ENCODE results near the gene EPB41L5.

EPB41L5 gene

DNA sequence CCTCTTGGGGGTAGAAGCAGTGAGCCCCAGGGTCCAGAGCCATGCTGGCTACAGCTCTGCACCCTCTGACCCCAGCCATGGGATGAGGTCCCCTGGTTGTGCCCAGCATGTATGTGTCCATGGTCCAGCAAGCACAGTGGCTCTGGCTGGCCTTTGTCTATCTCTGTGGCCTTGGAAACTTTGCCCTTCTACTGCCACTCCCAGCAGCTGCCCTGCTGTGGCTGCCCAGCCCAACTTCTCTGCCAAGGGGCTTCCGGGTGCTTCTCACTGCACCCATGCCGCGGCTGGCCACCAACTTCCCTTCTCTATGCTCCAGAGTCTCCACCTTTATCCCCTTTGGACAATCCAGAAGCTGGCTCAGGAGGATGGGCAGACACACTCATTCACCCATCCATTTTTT lies 191.5 kb downstream of the EPB41L5 start:
- no peak for DNase-seq (ENCODE audit: low read depth in 2 of 2)
- TF ChIP-seq, protein P1, sequence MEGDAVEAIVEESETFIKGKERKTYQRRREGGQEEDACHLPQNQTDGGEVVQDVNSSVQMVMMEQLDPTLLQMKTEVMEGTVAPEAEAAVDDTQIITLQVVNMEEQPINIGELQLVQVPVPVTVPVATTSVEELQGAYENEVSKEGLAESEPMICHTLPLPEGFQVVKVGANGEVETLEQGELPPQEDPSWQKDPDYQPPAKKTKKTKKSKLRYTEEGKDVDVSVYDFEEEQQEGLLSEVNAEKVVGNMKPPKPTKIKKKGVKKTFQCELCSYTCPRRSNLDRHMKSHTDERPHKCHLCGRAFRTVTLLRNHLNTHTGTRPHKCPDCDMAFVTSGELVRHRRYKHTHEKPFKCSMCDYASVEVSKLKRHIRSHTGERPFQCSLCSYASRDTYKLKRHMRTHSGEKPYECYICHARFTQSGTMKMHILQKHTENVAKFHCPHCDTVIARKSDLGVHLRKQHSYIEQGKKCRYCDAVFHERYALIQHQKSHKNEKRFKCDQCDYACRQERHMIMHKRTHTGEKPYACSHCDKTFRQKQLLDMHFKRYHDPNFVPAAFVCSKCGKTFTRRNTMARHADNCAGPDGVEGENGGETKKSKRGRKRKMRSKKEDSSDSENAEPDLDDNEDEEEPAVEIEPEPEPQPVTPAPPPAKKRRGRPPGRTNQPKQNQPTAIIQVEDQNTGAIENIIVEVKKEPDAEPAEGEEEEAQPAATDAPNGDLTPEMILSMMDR (IDR thresholded peaks at IDR 0.05; ENCODE audit: low read depth, low read length), result no peak
- H3K4me3 ChIP-seq (replicated peaks in 1 of 2; ENCODE audit: low read depth in 2 of 2, low read length in 2 of 2), result no peak overlapping the region

DNA sequence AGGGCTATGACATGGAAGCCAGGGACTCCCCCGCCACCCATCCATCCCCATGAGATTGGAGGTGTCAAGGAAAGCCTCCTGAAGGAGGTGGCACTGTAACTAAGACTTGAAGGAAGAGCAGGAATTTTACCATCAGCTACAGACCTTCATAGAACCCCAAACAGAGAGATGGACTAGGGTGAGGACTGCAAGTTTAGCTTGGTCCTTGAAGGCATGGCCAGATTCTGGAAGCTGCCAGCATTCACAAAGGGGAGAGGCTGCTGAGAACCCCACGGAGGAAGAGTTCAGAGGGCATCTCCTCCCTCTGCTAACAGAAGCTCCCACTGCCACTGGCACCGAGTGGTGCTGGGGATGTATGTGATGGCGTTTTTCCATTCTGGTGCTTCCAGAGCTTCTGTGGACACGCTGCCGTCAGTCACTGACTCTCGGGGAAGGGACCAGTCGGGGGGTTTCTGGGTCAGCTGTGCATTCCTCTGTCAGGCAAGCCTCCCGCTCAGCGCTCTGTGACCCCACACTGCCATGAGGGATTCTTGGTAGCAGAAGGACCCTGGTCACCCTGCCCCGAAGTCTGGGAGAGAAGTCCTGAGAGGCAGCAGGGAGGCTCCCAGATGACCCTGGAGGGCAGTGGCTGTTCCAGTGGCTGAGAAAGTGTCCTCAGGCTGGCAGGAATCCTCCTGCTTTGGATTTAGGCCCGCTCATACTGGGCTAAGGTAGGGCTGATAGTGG lies 192.2 kb downstream of the EPB41L5 start:
- TF ChIP-seq, protein P1 (IDR thresholded peaks at IDR 0.05; ENCODE audit: low read depth, low read length), result no peak
- no peak for DNase-seq (ENCODE audit: low read depth in 2 of 2)
- no peak overlapping the region for H3K4me3 ChIP-seq (replicated peaks in 1 of 2; ENCODE audit: low read depth in 2 of 2, low read length in 2 of 2)

DNA sequence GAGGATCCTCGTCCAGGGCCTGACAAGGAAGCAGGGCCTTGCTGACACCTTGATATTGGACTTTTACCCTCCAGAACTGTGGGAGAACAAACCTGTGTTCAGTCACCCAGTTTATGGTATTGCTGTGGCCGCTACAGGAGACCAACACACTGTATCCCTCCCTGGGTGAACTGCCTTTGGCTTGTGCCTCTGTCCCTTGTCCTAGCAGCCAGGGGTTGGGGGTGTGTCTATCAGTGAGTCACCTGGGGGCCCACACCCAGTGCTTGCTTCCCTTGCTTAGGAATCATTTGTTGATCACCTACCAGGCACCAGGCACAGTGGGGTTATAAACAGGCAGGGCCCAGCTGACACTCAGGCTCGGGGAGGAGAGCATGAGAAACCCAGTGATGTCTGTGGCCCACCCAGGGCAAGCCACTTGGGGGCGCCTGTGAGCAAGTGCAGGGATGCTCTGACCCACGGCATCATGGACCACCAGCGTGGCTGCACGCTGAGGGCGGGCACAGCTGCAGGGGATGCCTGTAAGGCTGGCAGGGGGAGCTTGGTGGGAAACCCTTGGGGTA lies 193.2 kb downstream of the EPB41L5 start:
- DNase-seq (ENCODE audit: low read depth in 2 of 2), result peak in 1 of 2 donors; percentile 14
- H3K4me3 ChIP-seq (replicated peaks in 1 of 2; ENCODE audit: low read depth in 2 of 2, low read length in 2 of 2), result no peak overlapping the region
- TF ChIP-seq, protein P1 (IDR thresholded peaks at IDR 0.05; ENCODE audit: low read depth, low read length), result peak; percentile 61

DNA sequence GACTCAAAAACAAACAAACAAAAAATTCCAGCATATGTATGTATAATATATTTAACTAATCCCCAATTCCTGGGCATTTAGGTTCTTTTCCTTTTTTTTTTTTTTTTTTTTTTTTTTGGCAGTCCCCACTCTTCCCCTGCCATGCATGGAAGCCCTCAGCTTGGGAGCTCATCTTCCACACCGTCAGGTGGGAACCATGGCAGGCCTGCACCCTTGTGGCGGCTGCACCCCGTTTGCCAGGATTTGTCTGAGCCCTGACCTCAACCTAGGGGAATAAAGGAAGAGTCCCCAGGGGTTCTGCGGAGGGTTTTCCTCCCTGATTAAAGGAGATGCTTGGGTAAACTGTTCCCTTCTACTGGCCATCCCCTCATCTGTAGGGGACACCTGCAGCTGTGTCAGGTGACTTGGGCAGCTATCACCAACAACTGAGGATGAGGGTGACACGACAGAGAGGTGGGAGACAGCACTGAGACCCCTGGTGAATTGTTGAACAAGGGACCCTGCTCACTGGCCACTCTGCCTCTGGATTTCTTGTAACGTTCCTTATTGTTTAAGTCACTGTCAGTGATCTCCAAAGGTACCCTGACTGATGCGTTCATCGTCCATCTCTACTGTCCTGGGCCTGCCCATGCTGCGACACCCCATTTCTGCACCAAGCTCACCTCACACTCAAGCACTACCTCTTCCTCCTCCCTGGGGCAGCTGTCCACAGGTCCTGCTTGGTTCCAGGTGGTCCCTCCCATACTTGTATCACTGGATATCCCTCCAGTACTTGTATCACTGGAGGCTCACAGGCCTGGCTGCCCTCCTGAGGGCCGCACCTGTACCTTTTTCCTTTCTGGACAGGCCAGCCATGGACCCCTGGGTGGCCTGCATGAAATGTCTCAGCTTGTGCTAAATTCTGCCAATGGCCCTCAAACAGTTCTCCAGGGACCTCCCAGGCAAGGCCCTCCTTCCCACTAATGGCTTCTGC lies 195.8 kb downstream of the EPB41L5 start:
- DNase-seq (ENCODE audit: low read depth in 2 of 2), result no peak
- TF ChIP-seq, protein P1 (IDR thresholded peaks at IDR 0.05; ENCODE audit: low read depth, low read length), result no peak

DNA sequence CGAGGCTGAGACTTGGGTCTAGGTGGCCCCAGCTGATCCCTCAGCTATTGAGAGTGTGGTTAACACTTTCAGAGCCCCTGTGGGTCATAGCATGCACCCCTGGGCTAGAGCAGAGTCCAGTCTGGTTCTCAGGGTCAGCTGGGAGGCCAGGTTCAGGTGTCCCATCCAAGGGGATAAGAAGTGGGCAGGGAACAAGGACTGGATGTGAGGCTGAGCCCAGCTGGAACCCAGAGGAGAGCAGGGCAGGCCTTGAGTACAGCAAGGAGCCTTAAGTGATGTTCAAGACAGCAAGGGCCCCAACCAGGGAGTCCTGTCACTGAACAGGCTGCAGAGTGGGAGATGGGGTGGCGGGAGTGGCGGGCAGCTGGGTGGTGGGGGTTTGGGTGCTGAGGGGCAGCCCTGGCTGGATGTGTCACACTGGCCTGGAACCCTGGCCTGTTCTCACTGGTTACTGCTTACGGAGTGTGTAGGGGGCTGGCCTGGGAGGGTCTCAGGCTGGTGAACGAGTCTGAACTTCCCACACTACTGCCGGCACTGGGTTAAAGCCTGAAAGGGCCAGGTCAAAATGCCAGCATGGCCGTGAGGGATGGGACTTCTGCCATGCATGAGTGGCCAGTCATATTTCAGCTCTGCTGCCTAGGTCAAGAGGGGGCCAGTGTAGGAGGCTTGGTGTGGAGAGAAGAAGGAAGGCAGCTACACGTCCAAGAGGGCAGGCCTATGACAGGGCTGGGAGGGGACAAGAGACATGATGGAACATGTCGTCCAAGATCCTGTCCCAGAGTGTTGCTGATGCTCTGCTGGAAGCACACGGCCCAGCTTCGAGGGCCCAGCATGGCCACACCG lies 196.8 kb downstream of the EPB41L5 start:
- no peak overlapping the region for H3K4me3 ChIP-seq (replicated peaks in 1 of 2; ENCODE audit: low read depth in 2 of 2, low read length in 2 of 2)

More for the DNA sequence above, 195.8 kb downstream of the EPB41L5 start:
- no peak overlapping the region for H3K4me3 ChIP-seq (replicated peaks in 1 of 2; ENCODE audit: low read depth in 2 of 2, low read length in 2 of 2)

More for the DNA sequence above, 196.8 kb downstream of the EPB41L5 start:
- DNase-seq (ENCODE audit: low read depth in 2 of 2), result no peak
- TF ChIP-seq, protein P1 (IDR thresholded peaks at IDR 0.05; ENCODE audit: low read depth, low read length), result no peak

All from cardiac fibroblast (primary cell).